Vagina (tissue), 2 donors: ENCODE results near the gene SLC25A47.

ENCODE experiments used
- POLR2AphosphoS5 ChIP-seq, 2 donors: sonication (generic); formaldehyde crosslinking; IDR thresholded peaks; one replicate each; pipeline ENCODE4 v1.9.0; 2017; ENCODE audit warnings: antibody characterized with exemption in 2 of 2, mild to moderate bottlenecking in 2 of 2, low read depth in 1 of 2; ENCODE audit not compliant: insufficient read depth in 1 of 2
- TF ChIP-seq, protein P1 (sequence below), 3 experiments: fragments of 450-650 bp in 2 of 3; fragments of 200-600 bp in 1 of 3; sonication (generic) in 1 of 3; IDR thresholded peaks; one replicate each; pipeline ENCODE4 v1.5.1; 2017 to 2019; ENCODE audit warnings: antibody characterized with exemption in 3 of 3, mild to moderate bottlenecking in 2 of 3, moderate library complexity in 2 of 3

DNA sequence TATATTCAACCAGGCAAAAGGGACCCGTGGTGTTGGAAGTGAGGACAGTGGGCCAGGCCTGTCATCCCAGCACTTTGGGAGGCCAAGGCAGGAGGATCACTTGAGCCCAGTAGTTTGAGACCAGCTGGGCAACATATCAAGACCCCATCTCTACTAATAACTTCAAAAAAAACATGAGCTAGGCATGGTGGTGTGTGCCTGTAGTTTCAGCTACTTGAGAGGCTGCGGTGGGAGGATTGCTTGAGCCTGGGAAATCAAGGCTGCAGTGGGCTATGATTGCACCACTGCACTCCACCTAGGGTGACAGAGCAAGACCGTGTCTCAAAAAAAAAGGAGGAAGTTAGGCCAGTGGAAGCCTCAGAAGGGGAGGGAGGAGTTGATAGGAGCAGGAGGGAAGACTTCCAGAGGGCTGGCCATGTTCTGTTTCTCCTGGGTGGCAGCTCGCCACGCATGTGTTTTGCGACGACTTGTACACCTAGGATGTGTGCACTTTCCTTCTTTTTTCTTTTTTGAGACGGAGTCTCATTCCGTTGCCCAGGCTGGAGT lies 27.0 kb upstream of the SLC25A47 start:
- TF ChIP-seq, protein P1, sequence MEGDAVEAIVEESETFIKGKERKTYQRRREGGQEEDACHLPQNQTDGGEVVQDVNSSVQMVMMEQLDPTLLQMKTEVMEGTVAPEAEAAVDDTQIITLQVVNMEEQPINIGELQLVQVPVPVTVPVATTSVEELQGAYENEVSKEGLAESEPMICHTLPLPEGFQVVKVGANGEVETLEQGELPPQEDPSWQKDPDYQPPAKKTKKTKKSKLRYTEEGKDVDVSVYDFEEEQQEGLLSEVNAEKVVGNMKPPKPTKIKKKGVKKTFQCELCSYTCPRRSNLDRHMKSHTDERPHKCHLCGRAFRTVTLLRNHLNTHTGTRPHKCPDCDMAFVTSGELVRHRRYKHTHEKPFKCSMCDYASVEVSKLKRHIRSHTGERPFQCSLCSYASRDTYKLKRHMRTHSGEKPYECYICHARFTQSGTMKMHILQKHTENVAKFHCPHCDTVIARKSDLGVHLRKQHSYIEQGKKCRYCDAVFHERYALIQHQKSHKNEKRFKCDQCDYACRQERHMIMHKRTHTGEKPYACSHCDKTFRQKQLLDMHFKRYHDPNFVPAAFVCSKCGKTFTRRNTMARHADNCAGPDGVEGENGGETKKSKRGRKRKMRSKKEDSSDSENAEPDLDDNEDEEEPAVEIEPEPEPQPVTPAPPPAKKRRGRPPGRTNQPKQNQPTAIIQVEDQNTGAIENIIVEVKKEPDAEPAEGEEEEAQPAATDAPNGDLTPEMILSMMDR (IDR thresholded peaks at IDR 0.05): no peak
- no peak for TF ChIP-seq POLR2AphosphoS5 (IDR thresholded peaks at IDR 0.05; ENCODE audit: insufficient read depth in 1 of 2, low read depth in 1 of 2)
